ENCODE measurements around the gene OR9A4. TPM values are rescaled to one million over a fixed set of nuclear protein-coding genes. Genes with fewer than 3 reads are reported as not detected.
"Not testable (repeated sequence)": the region's sequence is repeated elsewhere in the genome, so short reads cannot be mapped to it uniquely, and the experiment has no call there.

Gene OR9A4, protein sequence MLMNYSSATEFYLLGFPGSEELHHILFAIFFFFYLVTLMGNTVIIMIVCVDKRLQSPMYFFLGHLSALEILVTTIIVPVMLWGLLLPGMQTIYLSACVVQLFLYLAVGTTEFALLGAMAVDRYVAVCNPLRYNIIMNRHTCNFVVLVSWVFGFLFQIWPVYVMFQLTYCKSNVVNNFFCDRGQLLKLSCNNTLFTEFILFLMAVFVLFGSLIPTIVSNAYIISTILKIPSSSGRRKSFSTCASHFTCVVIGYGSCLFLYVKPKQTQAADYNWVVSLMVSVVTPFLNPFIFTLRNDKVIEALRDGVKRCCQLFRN
- not detected in 2 replicates for polyA plus RNA-seq (2014; cell fraction: cytosol; rRNA removed)
- not detected in 2 replicates for polyA plus RNA-seq (2014; cell fraction: nucleus; rRNA removed)

DNA sequence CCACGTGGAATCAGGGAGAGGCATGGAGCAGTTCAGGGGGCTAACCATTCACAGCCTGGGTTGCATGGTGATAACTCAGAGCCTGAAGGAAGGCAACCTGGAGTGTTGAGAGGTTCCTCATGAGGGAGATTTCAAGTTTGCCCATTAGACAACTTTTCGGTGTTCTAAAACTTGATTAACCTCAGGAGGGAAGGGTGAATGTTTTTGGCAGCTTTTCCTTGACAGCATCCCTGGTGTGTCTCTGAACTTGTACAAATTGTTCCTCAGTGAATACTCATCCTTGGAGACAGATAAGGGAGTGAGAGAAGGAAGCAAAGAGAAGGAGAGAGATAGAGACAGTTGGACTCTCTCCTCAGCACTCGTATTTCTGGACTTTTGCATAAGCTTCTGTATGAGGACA, at the start of gene OR9A4:
Gene OR9A4, plus strand, starts transcription at position 301 of the 400 bp plus-strand sequence. CDS start 2,477 bp downstream, outside the sequence.
- no peak for DNase-seq (ENCODE audit: low spot score)

DNA sequence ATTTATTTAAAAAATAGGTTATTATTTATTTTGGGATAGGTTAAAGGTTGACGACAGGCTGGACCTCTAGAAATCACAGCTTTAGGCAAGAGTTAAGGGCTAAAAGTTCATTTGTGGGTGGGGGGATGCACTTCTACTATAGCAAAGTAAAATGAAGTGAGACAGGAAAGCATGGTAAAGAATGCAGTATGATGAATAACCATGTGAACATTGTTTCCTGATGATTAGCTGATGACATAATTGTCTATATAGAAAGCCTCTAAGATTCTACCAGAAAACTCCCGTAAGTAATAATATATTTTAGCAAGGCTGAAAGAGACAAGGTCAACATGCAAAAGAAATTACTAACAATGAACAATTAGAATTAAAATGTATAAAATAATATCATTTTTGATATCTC, 49.2 kb upstream of the OR9A4 start:
- DNase-seq (ENCODE audit: low spot score): no peak

DNA sequence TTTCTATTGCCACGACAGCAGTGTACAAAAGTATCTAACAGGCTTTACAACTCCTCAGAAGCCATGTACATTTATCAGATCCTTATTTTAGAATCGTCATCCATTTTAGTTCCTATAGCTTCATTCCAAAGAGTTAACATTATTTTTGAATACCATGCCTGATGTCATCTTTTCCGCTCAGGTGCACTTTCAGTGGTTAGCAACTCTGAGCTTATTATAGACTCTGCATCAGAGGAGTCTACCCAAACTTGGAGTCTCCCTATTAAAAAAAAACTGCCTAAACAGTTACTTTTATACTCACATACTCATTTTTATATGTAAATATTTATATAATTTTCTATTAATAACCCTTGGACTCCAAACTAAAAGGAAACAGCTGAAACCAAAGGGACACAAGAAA, 43.3 kb upstream of the OR9A4 start:
- DNase-seq (ENCODE audit: low spot score): no peak

DNA sequence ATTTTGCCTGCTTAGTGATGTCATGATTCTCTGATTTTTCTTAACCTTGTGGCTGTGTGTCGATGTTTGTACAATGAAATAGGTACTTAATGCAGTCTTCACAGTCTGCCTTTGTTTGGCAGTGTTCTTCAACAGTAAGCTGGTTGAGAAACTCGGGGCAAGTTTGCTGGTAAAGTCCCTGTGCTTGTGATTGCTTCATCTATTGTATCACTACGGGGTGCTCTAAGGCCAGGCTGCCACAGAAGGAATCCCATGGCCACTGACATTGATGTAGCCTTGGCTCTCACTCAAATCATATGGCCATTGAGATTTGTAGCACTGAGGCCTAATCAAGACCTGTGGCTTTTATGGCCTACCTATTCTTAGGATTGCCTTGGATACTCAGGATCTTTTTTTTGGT, 41.4 kb upstream of the OR9A4 start:
- DNase-seq (ENCODE audit: low spot score): no peak

DNA sequence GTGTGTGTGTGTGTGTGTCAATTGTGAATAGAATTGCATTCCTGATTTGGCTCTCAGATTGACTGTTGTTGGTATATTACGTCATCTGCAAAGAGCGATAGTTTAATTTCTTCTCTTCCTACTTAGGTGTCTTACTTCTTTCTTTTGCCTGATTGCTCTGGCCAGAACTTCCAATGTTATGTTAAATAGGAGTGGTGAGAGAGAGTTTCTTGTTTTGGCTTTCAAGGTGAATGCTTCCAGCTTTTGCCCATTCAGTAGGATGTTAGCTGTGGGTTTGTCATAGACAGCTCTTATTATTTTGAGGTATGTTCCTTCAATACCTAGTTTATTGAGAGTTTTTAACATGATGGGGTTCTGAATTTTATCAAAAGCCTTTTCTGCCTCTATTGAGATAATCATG, 40.7 kb upstream of the OR9A4 start:
- no peak for DNase-seq (ENCODE audit: low spot score)

DNA sequence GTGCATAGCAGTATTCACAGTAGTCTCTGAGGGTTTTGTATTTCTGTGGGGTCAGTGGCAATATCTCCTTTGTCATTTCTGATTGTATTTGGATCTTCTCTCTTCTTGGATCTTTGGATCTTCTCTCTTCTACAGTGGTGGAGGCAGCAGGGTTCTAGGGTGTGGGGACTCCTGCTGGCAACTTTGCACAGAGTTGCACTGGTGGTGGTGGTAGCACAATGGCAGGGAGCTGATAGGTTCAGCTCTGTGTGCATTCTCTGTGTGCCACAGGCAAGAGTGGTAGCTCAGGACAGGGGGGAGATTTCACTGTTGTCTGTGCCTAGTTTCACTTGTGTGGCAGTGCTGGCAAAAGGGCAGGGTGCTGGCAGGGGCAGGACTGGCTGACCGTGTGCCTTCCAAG, 39.8 kb upstream of the OR9A4 start:
- no peak for DNase-seq (ENCODE audit: low spot score)

DNA sequence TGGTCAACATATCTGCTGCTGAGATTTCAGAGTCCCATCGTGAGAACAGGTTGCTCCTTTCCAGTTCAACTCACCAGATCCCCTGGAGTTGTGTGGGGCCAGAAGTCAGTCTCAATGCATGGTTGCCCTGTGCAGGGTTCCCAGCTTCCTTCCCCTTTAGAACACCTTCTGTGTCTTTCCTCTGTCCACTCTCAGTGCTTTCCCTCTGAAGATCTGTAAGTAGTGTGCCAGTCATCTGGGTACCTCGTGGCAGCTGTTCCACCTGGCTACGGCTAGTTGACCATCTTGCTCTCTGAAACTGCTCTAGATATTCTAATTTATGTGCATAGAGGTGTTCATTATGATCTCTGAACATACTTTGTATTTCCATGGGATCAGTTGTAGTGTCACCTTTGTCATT, 38.8 kb upstream of the OR9A4 start:
- no peak for DNase-seq (ENCODE audit: low spot score)

DNA sequence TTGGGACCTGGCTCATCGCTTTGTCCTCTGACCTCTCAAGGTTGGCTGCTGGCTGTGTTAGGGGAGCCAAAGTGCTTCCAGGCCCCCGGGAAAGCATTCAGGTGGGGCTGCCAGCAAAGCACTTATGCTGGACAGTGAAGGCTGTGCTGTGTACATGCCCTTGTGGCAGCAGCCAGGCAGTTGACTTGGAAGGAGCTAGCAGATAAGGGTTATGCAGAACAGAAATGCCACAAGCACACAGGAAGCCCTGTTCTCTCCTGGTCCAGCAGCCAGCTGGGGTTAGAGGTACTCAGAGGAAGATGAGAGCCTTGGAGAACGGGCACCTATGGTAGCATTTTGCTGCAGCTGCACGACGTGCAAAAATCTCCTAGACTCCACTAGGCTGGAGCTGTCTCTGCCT, 35.2 kb upstream of the OR9A4 start:
- DNase-seq (ENCODE audit: low spot score): no peak

DNA sequence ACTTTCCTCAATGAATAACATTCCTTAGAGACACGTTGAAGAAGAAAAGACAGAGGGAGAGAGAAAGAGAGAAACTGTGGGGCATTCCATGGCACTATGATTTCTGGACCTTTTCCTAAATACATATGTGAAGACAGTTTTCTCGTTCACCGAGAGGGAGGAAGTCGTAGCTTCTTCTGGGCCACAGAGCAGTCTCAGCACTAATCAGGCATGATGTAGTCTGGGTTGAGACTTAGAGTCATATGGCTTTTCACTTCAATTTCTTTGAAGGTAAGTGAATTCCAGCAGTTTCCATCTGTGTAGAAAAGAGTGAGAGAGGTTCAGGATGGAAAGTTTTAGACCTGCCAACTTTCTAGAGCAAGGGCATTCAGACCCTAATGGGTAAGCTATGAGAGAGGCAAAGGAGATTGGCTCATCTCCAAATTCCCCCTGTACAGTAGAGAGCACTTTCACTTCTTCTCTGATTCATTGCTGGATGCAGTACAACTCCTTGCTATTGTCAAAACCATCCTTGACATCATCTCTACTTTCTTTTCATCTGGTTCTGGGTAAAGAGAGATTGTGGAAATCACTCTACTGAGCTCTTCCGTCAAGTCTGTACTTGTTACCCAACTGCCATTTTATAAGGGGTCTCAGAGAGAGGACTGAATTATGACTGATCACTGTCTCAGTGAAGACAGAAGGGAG, 31.5 kb upstream of the OR9A4 start:
- no peak for DNase-seq (ENCODE audit: low spot score)

DNA sequence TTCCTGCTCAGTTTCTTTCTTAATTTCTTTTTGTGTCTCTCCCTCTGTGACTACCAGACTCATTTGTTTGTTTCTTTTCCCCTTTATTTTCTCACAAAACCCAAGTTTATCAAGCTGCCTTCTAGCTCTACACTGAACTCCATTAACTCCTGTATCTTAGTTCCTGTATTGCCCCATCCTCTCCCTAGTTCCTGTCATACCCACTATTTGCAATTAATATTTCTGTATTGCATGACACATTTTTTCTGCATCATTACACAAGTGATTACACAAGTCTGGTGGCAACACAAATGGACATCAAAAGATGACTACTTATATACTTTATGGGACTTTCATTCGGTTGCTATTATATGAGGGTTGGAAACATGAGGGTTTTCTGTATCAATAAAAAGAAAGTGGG, 26.9 kb upstream of the OR9A4 start:
- no peak for DNase-seq (ENCODE audit: low spot score)

DNA sequence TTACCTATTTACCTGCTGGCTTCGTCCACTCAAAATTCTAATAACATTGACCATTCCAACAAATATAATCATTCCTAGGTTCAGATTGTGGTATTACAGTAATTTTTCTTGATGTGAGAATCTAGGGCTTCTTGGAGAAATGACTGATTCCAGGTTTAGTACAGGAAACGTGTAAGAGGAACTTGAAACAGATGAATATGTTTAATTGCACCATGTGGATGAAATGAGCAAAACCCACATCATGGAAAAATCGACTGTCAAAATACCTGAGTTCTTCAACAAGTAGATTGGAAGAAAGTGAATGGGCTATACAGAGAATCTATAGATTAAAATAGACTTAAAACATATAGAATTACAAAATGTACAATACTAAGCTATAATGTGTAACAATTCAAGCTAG, 24.9 kb upstream of the OR9A4 start:
- no peak for DNase-seq (ENCODE audit: low spot score)

DNA sequence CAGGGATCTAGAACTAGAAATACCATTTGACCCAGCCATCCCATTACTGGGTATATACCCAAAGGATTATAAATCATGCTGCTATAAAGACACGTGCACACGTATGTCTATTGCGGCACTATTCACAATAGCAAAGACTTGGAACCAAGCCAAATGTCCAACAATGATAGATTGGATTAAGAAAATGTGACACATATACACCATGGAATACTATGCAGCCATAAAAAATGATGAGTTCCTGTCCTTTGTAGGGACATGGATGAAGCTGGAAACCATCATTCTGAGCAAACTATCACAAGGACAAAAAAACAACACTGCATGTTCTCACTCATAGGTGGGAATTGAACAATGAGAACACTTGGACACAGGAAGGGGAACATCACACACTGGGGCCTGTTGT, 16.8 kb upstream of the OR9A4 start:
- not testable (repeated sequence) for DNase-seq (ENCODE audit: low spot score)

DNA sequence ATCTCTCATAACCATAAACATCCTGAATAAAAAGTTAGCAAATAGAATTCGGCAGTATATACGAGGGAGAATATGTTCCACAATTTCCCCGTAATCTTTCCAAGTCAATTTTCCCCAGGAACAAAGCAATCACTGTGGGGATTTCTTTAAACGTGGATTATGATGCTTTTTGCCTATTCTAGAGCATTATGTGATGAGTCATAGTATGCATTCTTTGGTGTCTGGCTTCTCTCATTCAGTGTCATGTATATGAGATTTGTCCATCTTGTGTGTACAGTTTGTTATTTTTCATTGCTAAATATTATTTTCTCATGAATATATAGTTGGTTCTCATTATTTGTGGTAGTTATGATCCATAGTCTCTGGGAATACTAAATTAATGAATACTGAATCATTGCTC, 9.9 kb upstream of the OR9A4 start:
- DNase-seq (ENCODE audit: low spot score): no peak

DNA sequence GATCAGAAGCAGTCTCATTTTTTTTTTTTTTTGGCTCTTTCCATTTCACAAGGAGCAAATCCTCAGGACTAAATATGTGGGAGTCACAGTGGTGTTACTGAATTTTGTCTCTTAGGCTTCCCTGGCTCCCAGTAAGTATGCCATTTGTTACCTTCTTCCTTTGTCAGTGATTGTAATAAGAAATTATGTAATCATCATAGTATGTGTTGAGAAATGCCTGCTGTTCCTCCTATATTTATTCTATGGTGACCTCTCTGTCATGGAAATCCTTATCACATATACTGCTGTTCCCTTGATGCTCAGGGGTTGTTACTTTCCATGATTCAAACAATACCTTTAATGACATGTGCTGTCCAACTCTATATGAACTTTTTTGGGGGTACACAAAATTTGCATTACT, 4.8 kb upstream of the OR9A4 start:
- DNase-seq (ENCODE audit: low spot score): no peak

DNA sequence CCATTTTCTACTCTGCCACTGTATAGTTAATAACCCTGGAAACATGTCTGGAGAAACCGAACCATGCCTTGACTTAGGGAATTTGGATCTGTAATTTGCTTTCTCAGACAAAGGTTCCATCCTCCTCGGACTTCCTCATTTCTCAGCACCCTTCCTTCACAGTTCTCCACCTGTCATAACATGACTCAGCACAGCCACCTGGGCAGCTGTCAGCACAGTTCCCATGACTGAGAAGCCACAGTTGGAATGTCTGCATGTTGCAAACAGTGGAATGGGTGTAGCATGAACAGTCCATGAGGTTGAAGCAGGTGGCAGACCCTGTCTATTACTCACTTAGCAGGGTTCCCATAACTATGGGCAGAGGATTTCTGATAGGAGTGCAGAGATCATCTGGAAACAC, 634 bp upstream of the OR9A4 start:
- no peak for DNase-seq (ENCODE audit: low spot score)

DNA sequence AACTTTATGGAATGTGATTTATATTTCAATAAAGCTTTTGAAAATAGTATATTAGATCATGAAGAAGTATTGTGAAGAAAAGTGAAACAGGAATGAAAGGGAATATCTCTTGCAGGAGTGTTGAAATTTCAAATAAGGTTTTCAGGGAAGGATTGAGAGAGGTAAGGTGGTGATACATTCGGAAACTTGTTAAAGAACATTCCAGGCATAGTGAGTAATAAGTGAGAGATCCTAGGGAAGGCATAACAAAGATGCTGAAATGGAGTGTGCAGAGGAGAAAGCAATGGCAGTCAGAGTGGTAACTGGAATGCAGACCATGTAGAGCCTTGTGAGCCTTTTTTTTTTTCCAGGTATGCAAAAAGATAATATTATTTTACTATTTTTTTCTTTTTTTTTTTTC, 4.1 kb downstream of the OR9A4 start:
- no peak for DNase-seq (ENCODE audit: low spot score)

DNA sequence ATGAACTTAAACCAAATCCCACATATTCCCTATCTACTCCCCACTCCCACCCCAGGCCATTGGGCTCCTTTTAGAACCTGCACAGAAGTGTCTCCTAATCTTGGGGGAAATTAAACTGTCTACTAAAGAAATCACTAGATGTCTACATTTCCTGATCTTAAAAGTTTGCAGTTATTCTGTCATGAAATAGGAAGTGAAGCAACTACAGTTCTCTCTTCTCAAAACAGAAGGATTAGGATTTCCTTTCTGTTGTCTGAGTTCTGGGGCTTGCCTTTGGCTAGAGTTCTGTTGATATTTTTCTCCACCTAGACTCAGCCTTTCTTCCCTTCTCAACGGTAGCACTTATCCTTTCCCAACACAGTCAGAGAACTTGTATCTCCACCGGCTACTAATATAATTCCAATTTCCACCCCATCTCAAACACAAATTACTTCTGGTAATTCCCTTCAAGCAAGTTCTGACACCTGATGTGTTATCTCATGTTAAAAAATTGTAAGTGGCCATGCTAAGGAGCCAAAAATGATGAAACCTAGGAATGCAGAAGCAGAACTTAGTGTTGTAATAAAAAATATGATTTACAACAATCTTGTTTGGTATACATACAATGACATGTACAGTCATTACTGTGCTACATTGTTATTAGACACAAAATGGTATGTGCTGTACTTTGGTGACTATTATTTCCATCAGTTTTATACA, 12.1 kb downstream of the OR9A4 start:
- no peak for DNase-seq (ENCODE audit: low spot score)

DNA sequence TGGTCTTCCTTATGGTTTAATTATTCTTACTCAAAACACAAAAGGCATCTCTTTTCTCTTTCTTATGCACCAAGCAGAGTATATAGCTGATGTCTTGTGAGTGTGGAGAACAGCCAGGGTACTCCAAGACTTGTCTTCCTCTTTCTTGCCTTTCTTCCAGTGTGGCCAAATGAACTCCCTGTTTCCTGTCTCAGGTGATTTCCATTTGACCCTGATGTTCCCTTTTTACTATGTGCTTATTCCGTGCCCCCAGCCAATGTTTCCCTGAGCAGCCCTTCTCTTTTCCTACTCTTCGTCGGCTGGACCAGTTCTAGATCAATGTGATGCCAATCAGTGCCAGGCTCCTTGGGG, 12.6 kb downstream of the OR9A4 start:
- no peak for DNase-seq (ENCODE audit: low spot score)

DNA sequence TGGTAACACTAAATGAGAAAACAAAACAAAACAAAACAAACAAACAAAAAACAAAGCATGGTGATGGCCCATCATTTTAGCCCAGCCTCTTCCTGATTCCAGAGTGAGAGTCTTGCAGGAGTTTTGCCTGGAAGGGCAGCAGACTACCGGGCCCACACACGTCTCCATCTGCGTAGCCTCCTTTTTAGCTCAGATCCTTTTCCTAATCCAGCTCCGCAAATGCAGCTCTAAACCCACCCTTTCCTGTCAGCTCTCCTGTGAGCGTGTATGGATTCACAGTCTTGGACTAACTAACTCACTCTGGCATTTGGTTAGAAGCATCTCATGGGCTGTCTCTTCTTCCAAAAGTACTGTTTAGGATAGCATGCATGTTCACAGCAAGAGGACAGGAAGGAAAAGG, 14.0 kb downstream of the OR9A4 start:
- no peak for DNase-seq (ENCODE audit: low spot score)

DNA sequence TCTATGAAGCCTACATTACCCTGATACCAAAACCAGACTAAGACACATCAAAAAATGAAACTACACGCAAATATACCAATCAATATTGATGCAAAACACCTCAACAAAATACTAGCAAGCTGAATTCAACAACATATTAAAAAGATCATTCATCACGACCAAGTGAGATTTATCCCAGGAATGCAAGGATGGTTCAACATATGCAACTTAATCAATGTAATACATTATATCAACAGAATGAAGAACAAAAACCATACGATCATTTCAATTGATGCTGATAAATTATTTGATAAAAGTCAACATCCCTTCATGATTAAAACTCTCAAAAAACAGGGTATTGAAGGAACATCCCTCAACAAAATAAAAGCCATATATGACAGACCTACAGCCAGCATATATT, 24.9 kb downstream of the OR9A4 start:
- DNase-seq (ENCODE audit: low spot score): no peak

DNA sequence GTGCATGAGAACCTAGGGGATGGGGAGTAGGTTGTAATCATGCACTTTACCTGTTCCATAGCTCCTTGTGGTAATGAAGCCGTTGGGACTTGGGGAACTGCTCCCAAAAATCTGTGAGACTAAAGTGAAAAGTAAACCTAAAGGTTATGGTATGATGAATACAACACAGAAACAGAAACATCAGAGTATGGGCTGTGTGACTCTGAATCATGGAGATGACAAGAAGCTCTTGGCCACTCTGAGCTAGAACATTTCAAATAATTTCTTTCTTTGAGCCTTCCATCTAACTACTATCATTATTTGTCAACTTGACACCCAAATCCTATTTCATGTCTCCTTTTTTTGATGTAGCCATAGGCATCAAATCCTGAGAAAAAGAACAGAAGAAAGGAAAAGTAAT, 27.6 kb downstream of the OR9A4 start:
- DNase-seq (ENCODE audit: low spot score): no peak

DNA sequence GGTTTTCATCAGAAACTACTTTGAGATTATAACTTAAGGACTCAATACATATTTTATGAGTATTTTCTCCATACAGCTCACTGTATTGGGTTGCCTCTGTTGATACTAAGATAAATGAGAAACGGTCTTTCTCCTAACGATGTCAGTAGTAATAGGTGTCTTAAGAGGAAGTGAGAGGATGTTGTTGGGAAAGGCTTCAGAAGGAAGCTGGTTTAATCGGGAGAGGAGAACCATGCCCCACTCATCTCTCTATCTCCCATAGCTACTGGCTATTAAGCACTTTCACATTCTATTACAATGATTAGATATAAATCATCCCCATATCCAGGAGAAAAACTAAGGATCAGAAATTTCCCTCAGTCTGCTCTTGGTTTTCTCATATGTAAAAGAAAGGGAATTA, 28.6 kb downstream of the OR9A4 start:
- no peak for DNase-seq (ENCODE audit: low spot score)

DNA sequence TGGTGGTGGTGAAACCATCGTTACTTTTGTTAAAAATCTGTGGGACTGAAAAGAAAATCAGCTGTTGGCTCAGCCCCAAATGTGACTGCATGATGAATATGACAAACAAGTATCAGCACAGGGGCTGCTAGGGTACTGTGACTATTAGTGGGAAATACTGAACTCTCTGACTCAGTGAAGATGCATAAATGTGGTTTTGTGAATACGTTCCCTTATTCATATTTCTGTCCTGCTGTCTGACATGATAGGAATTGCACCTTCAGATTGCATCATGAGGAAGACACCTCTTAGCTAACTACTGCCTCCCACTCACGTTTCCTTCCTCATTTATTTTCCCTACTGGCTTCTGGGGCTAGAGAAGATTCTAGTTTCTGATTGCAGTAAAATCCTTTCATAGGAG, 29.2 kb downstream of the OR9A4 start:
- no peak for DNase-seq (ENCODE audit: low spot score)

Data from SK-N-DZ (cell line).